Measurements from ENCODE around the gene MMP24OS.

MMP24OS gene

GRCh38 chr20:35284267-35284991 is 6.5 kb upstream of the MMP24OS start, which contains the start of gene EIF6:
Gene EIF6 (minus strand): TSS chr20:35284772. CDS start chr20:35284487, 285 bp downstream.
- peak; percentile 50 for DNase-seq (ENCODE audit: extremely low read depth, low read depth)
- no peak for TF ChIP-seq CTCF (IDR thresholded peaks at IDR 0.05; ENCODE audit: low read depth, low read length)

- DNase-seq (ENCODE audit: extremely low read depth, low read depth) = no peak
- TF ChIP-seq CTCF (IDR thresholded peaks at IDR 0.05; ENCODE audit: low read depth, low read length) = no peak
Measured at GRCh38 chr20:35283441-35284266, 5.7 kb upstream of the MMP24OS start.

- TF ChIP-seq CTCF (IDR thresholded peaks at IDR 0.05; ENCODE audit: low read depth, low read length) = no peak
- DNase-seq (ENCODE audit: extremely low read depth, low read depth) = no peak
Measured at GRCh38 chr20:35281506-35282101, 3.7 kb upstream of the MMP24OS start.

- TF ChIP-seq CTCF (IDR thresholded peaks at IDR 0.05; ENCODE audit: low read depth, low read length) = no peak
- DNase-seq (ENCODE audit: extremely low read depth, low read depth) = no peak
Measured at GRCh38 chr20:35280523-35280922, 2.6 kb upstream of the MMP24OS start.

- no peak for TF ChIP-seq CTCF (IDR thresholded peaks at IDR 0.05; ENCODE audit: low read depth, low read length)
- DNase-seq (ENCODE audit: extremely low read depth, low read depth) = no peak
Measured at GRCh38 chr20:35279533-35280174, 1.7 kb upstream of the MMP24OS start.

GRCh38 chr20:35279040-35279439 is 1.1 kb upstream of the MMP24OS start:
- TF ChIP-seq CTCF (IDR thresholded peaks at IDR 0.05; ENCODE audit: low read depth, low read length) = no peak
- DNase-seq (ENCODE audit: extremely low read depth, low read depth) = no peak

Measured in AG09319 (cell line).